ENCODE data around the gene NYAP1. TPM values are rescaled to one million over a fixed set of nuclear protein-coding genes. Genes with fewer than 3 reads are reported as not detected.

Gene NYAP1
- total RNA-seq, 1 donor from 2014 or later = 0.55 TPM

DNA sequence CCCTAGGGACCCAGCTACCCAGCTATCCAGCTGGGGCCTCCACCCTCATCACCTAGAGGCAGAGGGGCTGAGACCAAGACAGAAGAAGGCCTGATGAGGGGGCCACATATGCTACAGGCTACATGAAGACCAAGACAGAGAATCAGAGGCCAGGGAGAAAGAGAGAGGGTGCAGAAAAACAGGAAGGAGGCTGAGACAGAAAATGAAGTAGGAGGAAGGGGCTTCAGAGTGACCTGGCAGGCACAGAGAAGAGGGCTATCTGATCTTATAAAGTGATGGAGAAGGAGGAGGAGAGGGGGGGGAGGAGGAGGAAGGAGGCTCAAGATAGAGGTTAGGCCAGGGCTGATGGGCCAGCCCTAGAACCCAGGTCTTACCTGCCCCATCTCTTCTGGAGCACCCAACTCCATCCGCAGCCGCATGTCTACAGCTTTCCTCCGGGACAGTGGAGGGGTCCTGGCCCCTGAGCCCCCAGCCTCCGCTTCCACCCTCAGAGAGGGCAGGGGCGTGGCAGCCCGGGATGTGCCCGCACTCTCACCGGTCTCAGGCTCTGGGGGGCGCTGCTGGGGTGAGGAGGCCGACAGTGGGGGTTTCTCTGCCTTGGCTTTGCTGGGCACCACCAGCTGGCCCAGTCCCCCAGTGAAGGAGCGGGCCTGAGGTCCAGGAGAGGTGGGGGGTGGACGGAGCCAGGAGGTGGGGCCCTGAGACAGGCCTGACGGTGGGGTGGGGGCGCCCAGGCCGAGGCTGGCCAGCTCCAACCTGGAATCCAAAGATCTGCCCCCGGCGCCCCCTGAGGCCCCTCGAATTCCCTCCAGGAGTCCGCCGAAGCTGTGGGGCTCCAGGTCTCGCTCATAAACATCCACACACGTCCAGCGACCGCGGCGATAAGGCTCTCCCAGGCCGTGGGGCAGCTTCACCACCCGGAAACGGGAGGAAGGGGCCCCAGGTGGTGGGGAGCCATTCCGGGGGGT, 6.5 kb upstream of the NYAP1 start:
- ATAC-seq (no peak), DNase-seq (no peak)
- Histone ChIP-seq H3K4me1 (peaks cover 45% of the 10 kb centered on the region), H3K9me3 (no peaks in the 10 kb centered on the region), H3K36me3 (peaks cover 28% of the 10 kb centered on the region), H3K27ac (peak overlapping the region; percentile 60), H3K4me3 (peak overlapping the region; percentile 88), H3K27me3 (no peaks in the 10 kb centered on the region)
- TF ChIP-seq, protein P1, sequence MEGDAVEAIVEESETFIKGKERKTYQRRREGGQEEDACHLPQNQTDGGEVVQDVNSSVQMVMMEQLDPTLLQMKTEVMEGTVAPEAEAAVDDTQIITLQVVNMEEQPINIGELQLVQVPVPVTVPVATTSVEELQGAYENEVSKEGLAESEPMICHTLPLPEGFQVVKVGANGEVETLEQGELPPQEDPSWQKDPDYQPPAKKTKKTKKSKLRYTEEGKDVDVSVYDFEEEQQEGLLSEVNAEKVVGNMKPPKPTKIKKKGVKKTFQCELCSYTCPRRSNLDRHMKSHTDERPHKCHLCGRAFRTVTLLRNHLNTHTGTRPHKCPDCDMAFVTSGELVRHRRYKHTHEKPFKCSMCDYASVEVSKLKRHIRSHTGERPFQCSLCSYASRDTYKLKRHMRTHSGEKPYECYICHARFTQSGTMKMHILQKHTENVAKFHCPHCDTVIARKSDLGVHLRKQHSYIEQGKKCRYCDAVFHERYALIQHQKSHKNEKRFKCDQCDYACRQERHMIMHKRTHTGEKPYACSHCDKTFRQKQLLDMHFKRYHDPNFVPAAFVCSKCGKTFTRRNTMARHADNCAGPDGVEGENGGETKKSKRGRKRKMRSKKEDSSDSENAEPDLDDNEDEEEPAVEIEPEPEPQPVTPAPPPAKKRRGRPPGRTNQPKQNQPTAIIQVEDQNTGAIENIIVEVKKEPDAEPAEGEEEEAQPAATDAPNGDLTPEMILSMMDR (IDR thresholded peaks at IDR 0.05) = peak; percentile 28
- intact Hi-C loops (cut with DNase I) = loop anchor here (10.0 kb wide), 1 partner anchor 208 kb away; no protein-coding TSS in a partner anchor

DNA sequence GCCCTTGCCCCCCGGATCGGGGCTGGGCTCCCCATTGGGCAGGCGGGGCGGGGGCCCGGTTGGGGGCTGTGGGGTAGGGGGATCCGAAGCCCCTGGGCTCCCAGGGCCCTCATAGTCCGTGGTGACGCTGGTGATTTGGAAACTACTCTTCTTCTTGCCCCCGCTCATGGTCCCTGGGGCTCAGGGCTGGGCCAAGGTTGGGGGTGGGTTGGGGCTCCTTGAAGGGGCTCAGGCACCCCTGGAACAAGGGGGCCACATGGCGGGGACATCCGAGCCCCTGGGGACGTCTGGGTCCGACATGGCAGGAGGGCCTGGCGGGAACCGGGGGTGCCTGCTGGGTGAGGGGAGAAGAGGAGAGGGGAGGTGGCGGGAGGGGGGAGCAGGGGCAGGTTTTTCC, 5.9 kb upstream of the NYAP1 start:
- Histone ChIP-seq H3K9me3 (no peaks in the 10 kb centered on the region), H3K36me3 (peaks cover 28% of the 10 kb centered on the region), H3K4me3 (peak overlapping the region; percentile 88), H3K4me1 (peaks cover 44% of the 10 kb centered on the region), H3K27ac (peak overlapping the region; percentile 60), H3K27me3 (no peaks in the 10 kb centered on the region)
- TF ChIP-seq, protein P1 (IDR thresholded peaks at IDR 0.05) = no peak
- ATAC-seq (no peak), DNase-seq (no peak)
- intact Hi-C loops (cut with DNase I) = loop anchor here (10.0 kb wide), 1 partner anchor 207 kb away; no protein-coding TSS in a partner anchor

DNA sequence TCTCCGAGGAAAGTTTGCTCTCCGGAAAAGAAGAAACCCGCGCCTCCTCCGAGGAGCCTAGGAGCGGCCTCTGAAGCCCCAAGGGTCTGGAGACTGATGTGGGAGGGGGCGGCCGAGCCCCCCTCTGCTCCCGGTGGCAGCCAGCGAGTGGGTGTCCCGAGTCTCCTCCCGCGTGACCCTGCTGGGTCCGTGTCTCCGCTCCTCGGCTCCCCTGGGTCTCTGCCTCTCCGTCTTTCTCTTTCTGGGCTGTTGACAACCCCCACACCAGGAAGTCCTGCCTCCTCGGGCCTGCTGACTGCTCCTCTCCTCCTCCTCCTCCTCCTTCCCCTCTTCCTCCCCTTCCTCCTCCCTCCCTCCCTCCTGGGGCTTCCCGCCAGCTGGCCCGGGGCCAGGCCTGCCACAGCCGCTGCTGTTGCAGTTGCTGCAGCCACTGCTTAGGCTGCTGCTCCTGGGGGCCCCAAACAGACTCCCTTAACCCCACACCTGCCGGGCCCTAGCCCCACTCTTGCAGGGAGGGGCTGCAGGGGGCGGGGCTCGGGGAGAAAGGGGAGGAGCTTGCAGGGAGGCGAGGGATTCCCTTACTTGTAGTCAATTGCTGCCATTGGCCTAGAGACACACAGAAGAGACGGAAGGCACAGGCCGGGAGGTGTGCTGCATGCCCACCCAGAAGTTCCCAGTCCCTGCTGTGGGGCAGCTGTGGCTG, 4.6 kb upstream of the NYAP1 start, which contains the start of gene TSC22D4:
Gene TSC22D4 (minus strand): TSS at position 257 of the 703 bp plus-strand sequence. CDS start 1,176 bp downstream, outside the sequence.
- peaks cover 33% of the 10 kb centered on the region for H3K4me1 ChIP-seq
- peak; percentile 96 for DNase-seq
- H3K9me3 ChIP-seq = no peaks in the 10 kb centered on the region
- TF ChIP-seq, protein P1 (IDR thresholded peaks at IDR 0.05) = no peak
- peak within 1 kb of the TSS; percentile 88 for H3K4me3 ChIP-seq
- peak; percentile 92 for ATAC-seq
- intact Hi-C loops (cut with DNase I) = loop anchor here (10.0 kb wide), 1 partner anchor 206 kb away; no protein-coding TSS in a partner anchor
- peaks cover 16% of the 10 kb centered on the region for H3K36me3 ChIP-seq
- no peaks in the 10 kb centered on the region for H3K27me3 ChIP-seq
- peak within 1 kb of the TSS; percentile 90 for H3K27ac ChIP-seq

DNA sequence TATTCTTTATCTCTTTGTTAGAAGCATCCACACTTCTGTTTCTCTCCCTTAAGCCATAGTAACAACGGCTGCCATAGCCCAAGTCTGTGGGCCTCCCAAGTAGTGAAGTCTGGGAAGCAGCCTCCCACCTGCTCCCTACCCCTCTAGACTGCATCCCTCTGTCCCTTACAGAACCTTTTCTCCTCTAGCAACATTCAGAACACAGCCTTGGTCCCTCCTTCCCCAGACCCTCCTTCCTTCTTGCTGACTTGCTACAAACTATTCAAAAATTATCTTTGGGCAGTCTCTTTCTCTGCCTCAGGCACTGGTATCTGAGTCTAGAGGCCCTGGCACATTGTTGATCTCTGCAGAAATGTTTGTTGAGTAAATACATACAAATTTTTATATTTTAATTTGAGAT, 2.3 kb upstream of the NYAP1 start:
- Histone ChIP-seq H3K27me3 (no peaks in the 10 kb centered on the region), H3K27ac (no peak overlapping the region), H3K36me3 (peaks cover 6% of the 10 kb centered on the region), H3K4me1 (peaks cover 22% of the 10 kb centered on the region), H3K4me3 (no peak overlapping the region), H3K9me3 (no peaks in the 10 kb centered on the region)
- no peak for DNase-seq
- intact Hi-C loops (cut with DNase I) = no loop called here
- TF ChIP-seq, protein P1 (IDR thresholded peaks at IDR 0.05) = no peak
- no peak for ATAC-seq

DNA sequence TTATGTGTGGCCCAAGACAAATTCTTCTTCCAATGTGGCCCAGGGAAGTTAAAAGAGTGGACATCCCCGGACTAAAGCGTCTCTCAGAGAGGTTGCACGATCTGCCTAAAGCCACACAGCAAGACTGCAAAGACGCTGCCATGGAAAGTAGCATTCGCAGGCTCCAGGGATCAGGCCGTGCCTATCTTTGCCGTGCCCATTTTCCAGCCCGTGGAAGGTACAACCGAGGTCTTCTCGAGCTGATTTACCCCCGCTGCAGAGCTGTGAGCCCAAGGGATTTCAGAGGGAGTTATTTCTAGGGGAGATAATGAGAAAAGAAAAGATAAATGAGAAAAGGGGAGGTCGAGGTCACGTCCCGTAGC, 1.0 kb upstream of the NYAP1 start:
- H3K27ac ChIP-seq = no peak overlapping the region
- DNase-seq = no peak
- no peaks in the 10 kb centered on the region for H3K9me3 ChIP-seq
- peaks cover 13% of the 10 kb centered on the region for H3K4me1 ChIP-seq
- no peak for ATAC-seq
- no peaks in the 10 kb centered on the region for H3K36me3 ChIP-seq
- TF ChIP-seq, protein P1 (IDR thresholded peaks at IDR 0.05) = no peak
- H3K4me3 ChIP-seq = peak overlapping the region; percentile 50
- intact Hi-C loops (cut with DNase I) = no loop called here
- no peaks in the 10 kb centered on the region for H3K27me3 ChIP-seq
